Measurements from ENCODE around the gene C2CD3. TPM values are rescaled to one million over a fixed set of nuclear protein-coding genes. Genes with fewer than 3 reads are reported as not detected.

Gene C2CD3
- polyA plus RNA-seq, 1 experiment = 10.3 TPM

GRCh38 chr11:74162681-74163467 lies 7.9 kb downstream of the C2CD3 start:
- POLR2A ChIA-PET = no interaction called here
- CTCF ChIA-PET = interaction anchor here (1.7 kb wide), 1 partner anchor 8 kb away, joined by 7 read pairs; the partner anchor contains the start of genes C2CD3 and PPME1

GRCh38 chr11:74159642-74160041 lies 11.2 kb downstream of the C2CD3 start:
- DNase-seq (ENCODE audit: low read depth) = no peak
- Histone ChIP-seq H3K36me3 (ENCODE audit: control insufficient read depth, insufficient read depth, low read length) (no peaks in the 10 kb centered on the region; the same call in 1 of the 2 replicates), H3K27me3 (ENCODE audit: control insufficient read depth, insufficient read depth, low read length) (no peaks in the 10 kb centered on the region), H3K4me3 (ENCODE audit: low read depth, low read length) (no peak overlapping the region)
- ChIA-PET POLR2A (no interaction called here), CTCF (no interaction called here)
- TF ChIP-seq, protein P1, sequence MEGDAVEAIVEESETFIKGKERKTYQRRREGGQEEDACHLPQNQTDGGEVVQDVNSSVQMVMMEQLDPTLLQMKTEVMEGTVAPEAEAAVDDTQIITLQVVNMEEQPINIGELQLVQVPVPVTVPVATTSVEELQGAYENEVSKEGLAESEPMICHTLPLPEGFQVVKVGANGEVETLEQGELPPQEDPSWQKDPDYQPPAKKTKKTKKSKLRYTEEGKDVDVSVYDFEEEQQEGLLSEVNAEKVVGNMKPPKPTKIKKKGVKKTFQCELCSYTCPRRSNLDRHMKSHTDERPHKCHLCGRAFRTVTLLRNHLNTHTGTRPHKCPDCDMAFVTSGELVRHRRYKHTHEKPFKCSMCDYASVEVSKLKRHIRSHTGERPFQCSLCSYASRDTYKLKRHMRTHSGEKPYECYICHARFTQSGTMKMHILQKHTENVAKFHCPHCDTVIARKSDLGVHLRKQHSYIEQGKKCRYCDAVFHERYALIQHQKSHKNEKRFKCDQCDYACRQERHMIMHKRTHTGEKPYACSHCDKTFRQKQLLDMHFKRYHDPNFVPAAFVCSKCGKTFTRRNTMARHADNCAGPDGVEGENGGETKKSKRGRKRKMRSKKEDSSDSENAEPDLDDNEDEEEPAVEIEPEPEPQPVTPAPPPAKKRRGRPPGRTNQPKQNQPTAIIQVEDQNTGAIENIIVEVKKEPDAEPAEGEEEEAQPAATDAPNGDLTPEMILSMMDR (IDR thresholded peaks at IDR 0.05; ENCODE audit: insufficient read depth, low read depth, low read length) = no peak

More at GRCh38 chr11:74162681-74163467, 7.9 kb downstream of the C2CD3 start:
- TF ChIP-seq, protein P1 (IDR thresholded peaks at IDR 0.05; ENCODE audit: insufficient read depth, low read depth, low read length) = no peak
- peaks cover 3% of the 10 kb centered on the region; the same call in 1 of the 2 replicates for H3K36me3 ChIP-seq (ENCODE audit: control insufficient read depth, insufficient read depth, low read length)
- no peak for DNase-seq (ENCODE audit: low read depth)
- no peak overlapping the region for H3K4me3 ChIP-seq (ENCODE audit: low read depth, low read length)
- H3K27me3 ChIP-seq (ENCODE audit: control insufficient read depth, insufficient read depth, low read length) = no peaks in the 10 kb centered on the region

- CTCF ChIA-PET = no interaction called here
- POLR2A ChIA-PET = no interaction called here
Observed at GRCh38 chr11:74157169-74157568, 13.6 kb downstream of the C2CD3 start.

DNA sequence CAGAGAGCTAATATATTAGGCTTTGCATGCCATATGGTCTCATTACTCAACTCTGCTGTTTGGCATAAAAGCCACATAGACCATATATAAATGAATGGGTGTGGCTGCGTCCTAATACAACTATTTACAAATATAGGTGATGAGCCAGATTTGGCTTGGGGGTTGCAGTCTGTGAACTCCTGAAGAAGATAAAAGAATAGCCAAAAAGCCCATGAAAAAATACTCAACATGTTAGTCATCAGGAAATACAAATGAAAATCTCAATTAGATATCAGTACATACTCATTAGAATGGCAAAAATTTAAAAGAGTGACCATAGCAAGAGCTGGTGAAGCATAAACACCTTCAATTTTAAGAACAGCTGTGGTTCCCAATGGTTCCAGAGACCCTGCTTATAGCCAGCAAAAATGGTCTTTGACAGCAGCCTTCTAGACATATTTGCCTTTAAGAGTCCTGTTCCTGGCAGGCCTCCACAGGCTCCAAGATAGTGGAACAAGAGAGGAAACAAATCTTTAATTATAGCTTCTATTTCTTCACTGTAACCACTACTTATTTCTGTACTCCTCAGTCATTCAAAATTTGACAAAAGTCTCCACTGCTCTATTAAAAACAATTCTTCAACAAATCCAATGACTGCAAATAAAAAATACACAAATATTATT lies 16.1 kb downstream of the C2CD3 start:
- no peak for DNase-seq (ENCODE audit: low read depth)
- no peak overlapping the region for H3K4me3 ChIP-seq (ENCODE audit: low read depth, low read length)
- TF ChIP-seq, protein P1 (IDR thresholded peaks at IDR 0.05; ENCODE audit: insufficient read depth, low read depth, low read length) = no peak
- no peaks in the 10 kb centered on the region for H3K36me3 ChIP-seq (ENCODE audit: control insufficient read depth, insufficient read depth, low read length)
- ChIA-PET CTCF (interaction anchor here (1.4 kb wide), 1 partner anchor 68 kb away, joined by 4 read pairs; no protein-coding TSS in a partner anchor), POLR2A (no interaction called here)
- no peaks in the 10 kb centered on the region for H3K27me3 ChIP-seq (ENCODE audit: control insufficient read depth, insufficient read depth, low read length)

More at GRCh38 chr11:74157169-74157568, 13.6 kb downstream of the C2CD3 start:
- no peaks in the 10 kb centered on the region for H3K27me3 ChIP-seq (ENCODE audit: control insufficient read depth, insufficient read depth, low read length)
- no peak for DNase-seq (ENCODE audit: low read depth)
- H3K4me3 ChIP-seq (ENCODE audit: low read depth, low read length) = no peak overlapping the region
- TF ChIP-seq, protein P1 (IDR thresholded peaks at IDR 0.05; ENCODE audit: insufficient read depth, low read depth, low read length) = no peak
- no peaks in the 10 kb centered on the region for H3K36me3 ChIP-seq (ENCODE audit: control insufficient read depth, insufficient read depth, low read length)

DNA sequence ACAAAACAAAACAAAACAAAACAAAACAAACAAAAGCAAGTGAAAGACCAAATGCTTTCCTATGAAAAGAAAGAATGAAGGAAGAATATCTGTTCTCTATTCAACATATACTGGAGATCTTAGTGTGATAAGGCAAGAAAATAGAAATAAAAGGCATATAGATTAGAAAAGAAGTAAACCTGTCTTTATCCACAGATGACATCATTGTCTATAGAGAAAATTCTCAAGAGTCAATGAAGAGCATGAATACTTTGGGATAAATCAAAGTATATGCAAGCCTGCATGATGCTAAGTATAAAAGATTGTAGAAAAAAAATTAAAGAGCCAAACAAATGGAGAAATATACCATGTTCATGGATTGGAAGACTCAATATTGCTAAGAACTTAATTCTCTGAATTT lies 17.6 kb downstream of the C2CD3 start:
- H3K27me3 ChIP-seq (ENCODE audit: control insufficient read depth, insufficient read depth, low read length) = no peaks in the 10 kb centered on the region
- DNase-seq (ENCODE audit: low read depth) = no peak
- ChIA-PET CTCF (no interaction called here), POLR2A (no interaction called here)
- no peaks in the 10 kb centered on the region for H3K36me3 ChIP-seq (ENCODE audit: control insufficient read depth, insufficient read depth, low read length)
- TF ChIP-seq, protein P1 (IDR thresholded peaks at IDR 0.05; ENCODE audit: insufficient read depth, low read depth, low read length) = no peak
- no peak overlapping the region for H3K4me3 ChIP-seq (ENCODE audit: low read depth, low read length)
